HCT116 (cell line): Measurements from ENCODE around the gene CA14.
"Not testable (repeated sequence)": the region's sequence is repeated elsewhere in the genome, so short reads cannot be mapped to it uniquely, and the experiment has no call there.

Experiments
- ATF3 ChIP-seq: IDR thresholded peaks from 2 replicates; pipeline ENCODE4 v1.6.1; 2012
- CTCF ChIP-seq, 3 experiments: fragments of 200-600 bp in 1 of 3; sonication (generic) in 1 of 3; IDR thresholded peaks in 2 of 3; conservative IDR thresholded peaks in 1 of 3; 2 replicates each; pipeline ENCODE4 v1.5.1; 2012 to 2017; ENCODE audit warnings: low read depth in 2 of 3, low read length in 2 of 3, antibody characterized with exemption in 1 of 3, borderline replicate concordance in 1 of 3, control low read depth in 1 of 3, mild to moderate bottlenecking in 1 of 3, mixed read lengths in 1 of 3, mixed run types in 1 of 3, moderate library complexity in 1 of 3; ENCODE audit not compliant: insufficient read depth in 1 of 3
- ZNF274 ChIP-seq: fragments of 200-500 bp; sonication (Bioruptor generic); IDR thresholded peaks from 2 replicates; pipeline ENCODE4 v1.6.1; 2014; ENCODE audit warnings: mild to moderate bottlenecking, low read depth, low read length, inconsistent platforms

GRCh38 chr1:150208460-150208859 lies 49.1 kb upstream of the CA14 start:
- TF ChIP-seq ATF3; ZNF274; CTCF (IDR thresholded peaks at IDR 0.05 in 2 of 3, conservative IDR thresholded peaks at IDR 0.05 in 1 of 3; ENCODE audit: borderline replicate concordance in 1 of 3, insufficient read depth in 1 of 3, low read depth in 2 of 3, low read length in 2 of 3): not testable (repeated sequence)
